HCT116 (cell line): Measurements from ENCODE around the gene FAM193B. TPM values are rescaled to one million over a fixed set of nuclear protein-coding genes. Genes with fewer than 3 reads are reported as not detected.
A peak's percentile ranks its signal among the peaks of the same experiment; 100 is the strongest.

Source experiments
- ATAC-seq: fragments of 200-7000 bp; cut with Tn5 transposase; 2 replicates; pipeline ENCODE4 v1.9.1; 2020; ENCODE audit warnings: mild to moderate bottlenecking, moderate library complexity
- BruUV-seq: library from RNA; stranded (reverse); fragments of 400-500 nt; replicated peaks from 2 replicates; lab custom pipeline; 2021; lab: Mats Ljungman, UMichigan
- CTCF ChIA-PET: fragments of 300-600 bp; sonication (Branson Sonifier 250); formaldehyde crosslinking; loops from one replicate; lab custom pipeline; 2021; ENCODE audit warnings: antibody characterized with exemption; lab: Charles Lee
- POLR2A ChIA-PET: fragments of 300-600, 350-600 bp; sonication (Branson Sonifier 250); formaldehyde crosslinking; loops from one replicate; lab custom pipeline; 2021; ENCODE audit warnings: antibody characterized with exemption; lab: Charles Lee
- RAD21 ChIA-PET, 2 experiments: fragments of 300-600 bp; sonication (Branson Sonifier 250); formaldehyde crosslinking; loops; one replicate each; lab custom pipeline; 2023; ENCODE audit warnings: low total read pairs in 2 of 2; ENCODE audit not compliant: uncharacterized antibody in 2 of 2, unreplicated experiment in 2 of 2, low non-redundant PET in 1 of 2; lab: Charles Lee
- DNase-seq: peaks from one replicate; pipeline ENCODE4 v3.0.0-alpha.2; 2010; ENCODE audit warnings: low read depth, low spot score
- H2AFZ ChIP-seq: fragments of 200-600 bp; shearing (Covaris generic), sonication (generic); 2 replicates; pipeline ENCODE4 v1.6.1; 2017; ENCODE audit warnings: low read depth, mixed run types, mixed read lengths, antibody characterized with exemption, low read length; ENCODE audit not compliant: poor library complexity, severe bottlenecking
- H3K27ac ChIP-seq: 2 replicates; pipeline ENCODE4 v1.5.1; 2012; ENCODE audit warnings: low read depth, low read length
- H3K27me3 ChIP-seq: fragments of 200-600 bp; sonication (generic); 2 replicates; pipeline ENCODE4 v1.6.1; 2016; ENCODE audit warnings: mixed run types, low read length, mixed read lengths; ENCODE audit not compliant: insufficient read depth
- H3K36me3 ChIP-seq, 2 experiments: fragments of 200-500 bp in 1 of 2; fragments of 200-600 bp in 1 of 2; sonication (Bioruptor generic) in 1 of 2; sonication (generic) in 1 of 2; 2 replicates each; pipeline versions ENCODE4 v1.5.1 to v1.6.1; 2014 to 2016; ENCODE audit warnings: low read length in 2 of 2, inconsistent platforms in 1 of 2, mixed read lengths in 1 of 2, mixed run types in 1 of 2; ENCODE audit not compliant: insufficient read depth in 2 of 2, control insufficient read depth in 1 of 2
- H3K4me1 ChIP-seq, 2 experiments: fragments of 200-600 bp in 1 of 2; sonication (generic) in 1 of 2; 2 replicates each; pipeline versions ENCODE4 v1.5.1 to v1.6.1; 2012 to 2017; ENCODE audit warnings: low read length in 2 of 2, inconsistent platforms in 1 of 2, mild to moderate bottlenecking in 1 of 2, mixed read lengths in 1 of 2, mixed run types in 1 of 2, moderate library complexity in 1 of 2; ENCODE audit not compliant: insufficient read depth in 2 of 2, control insufficient read depth in 1 of 2
- H3K4me2 ChIP-seq: fragments of 200-600 bp; sonication (generic); 2 replicates; pipeline ENCODE4 v1.6.1; 2017; ENCODE audit warnings: mixed run types, low read length, mixed read lengths
- H3K4me3 ChIP-seq, 2 experiments: fragments of 200-600 bp in 1 of 2; sonication (generic) in 1 of 2; replicated peaks in 1 of 2; 2 replicates each; pipeline ENCODE4 v1.5.1; 2011 to 2016; ENCODE audit warnings: low read length in 2 of 2, control low read depth in 1 of 2, low read depth in 1 of 2, mild to moderate bottlenecking in 1 of 2, mixed read lengths in 1 of 2, mixed run types in 1 of 2
- H3K79me2 ChIP-seq: fragments of 200-600 bp; sonication (generic); 2 replicates; pipeline ENCODE4 v1.6.1; 2017; ENCODE audit warnings: mild to moderate bottlenecking, mixed run types, low read length, moderate library complexity, mixed read lengths; ENCODE audit not compliant: insufficient read depth
- H3K9ac ChIP-seq: fragments of 200-600 bp; sonication (generic); 2 replicates; pipeline ENCODE4 v1.6.1; 2016; ENCODE audit warnings: low read length, mixed read lengths
- H3K9me2 ChIP-seq: fragments of 200-600 bp; sonication (generic), shearing (Covaris generic); 2 replicates; pipeline ENCODE4 v1.6.1; 2017; ENCODE audit warnings: mixed run types, mild to moderate bottlenecking, moderate library complexity; ENCODE audit not compliant: insufficient read depth
- H3K9me3 ChIP-seq, 2 experiments: fragments of 200-500 bp in 1 of 2; fragments of 200-600 bp in 1 of 2; sonication (Bioruptor generic) in 1 of 2; sonication (generic) in 1 of 2; 2 replicates each; pipeline ENCODE4 v1.6.1; 2014 to 2017; ENCODE audit warnings: low read length in 2 of 2, mixed read lengths in 2 of 2, inconsistent platforms in 1 of 2, low read depth in 1 of 2, mild to moderate bottlenecking in 1 of 2, mixed run types in 1 of 2, moderate library complexity in 1 of 2; ENCODE audit not compliant: control insufficient read depth in 1 of 2, insufficient read depth in 1 of 2
- H4K20me1 ChIP-seq: fragments of 200-600 bp; sonication (generic), shearing (Covaris generic); 2 replicates; pipeline ENCODE4 v1.6.1; 2017; ENCODE audit warnings: mixed run types, mild to moderate bottlenecking, moderate library complexity; ENCODE audit not compliant: insufficient read depth
- CBX3 ChIP-seq: IDR thresholded peaks from 2 replicates; pipeline ENCODE4 v1.6.1; 2012; ENCODE audit warnings: low read depth
- CEBPB ChIP-seq: IDR thresholded peaks from 2 replicates; pipeline ENCODE4 v1.6.1; 2012; ENCODE audit warnings: low read depth
- ELF1 ChIP-seq: IDR thresholded peaks from 2 replicates; pipeline ENCODE4 v1.6.1; 2012; ENCODE audit warnings: low read depth, borderline replicate concordance
- RAD21 ChIP-seq: IDR thresholded peaks from 2 replicates; pipeline ENCODE4 v1.6.1; 2012; ENCODE audit warnings: low read depth, mild to moderate bottlenecking
- SIN3A ChIP-seq: IDR thresholded peaks from 2 replicates; pipeline ENCODE4 v1.6.1; 2012; ENCODE audit warnings: low read depth
- TCF7L2 ChIP-seq: IDR thresholded peaks from 2 replicates; pipeline ENCODE4 v1.7.0; 2011; ENCODE audit warnings: borderline replicate concordance, inconsistent platforms; ENCODE audit not compliant: insufficient read depth, insufficient read length; ENCODE audit errors: extremely low read depth
- ZNF274 ChIP-seq: fragments of 200-500 bp; sonication (Bioruptor generic); IDR thresholded peaks from 2 replicates; pipeline ENCODE4 v1.6.1; 2014; ENCODE audit warnings: mild to moderate bottlenecking, low read depth, low read length, inconsistent platforms
- intact Hi-C: fragments of 100-400 bp; cut with micrococcal nuclease; formaldehyde crosslinking; loops from 2 replicates; pipeline ENCODE4 v1.10.0; 2022
- total RNA-seq: library from RNA; stranded (reverse); gene quantifications from one replicate; pipeline ENCODE4 v1.2.1, GENCODE V29; 2021; ENCODE audit not compliant: unreplicated experiment
- TF ChIP-seq, protein P1 (sequence below), 3 experiments: fragments of 200-600 bp in 1 of 3; sonication (generic) in 1 of 3; IDR thresholded peaks in 2 of 3; conservative IDR thresholded peaks in 1 of 3; 2 replicates each; pipeline ENCODE4 v1.5.1; 2012 to 2017; ENCODE audit warnings: low read depth in 2 of 3, low read length in 2 of 3, antibody characterized with exemption in 1 of 3, borderline replicate concordance in 1 of 3, control low read depth in 1 of 3, mild to moderate bottlenecking in 1 of 3, mixed read lengths in 1 of 3, mixed run types in 1 of 3, moderate library complexity in 1 of 3; ENCODE audit not compliant: insufficient read depth in 1 of 3
- TF ChIP-seq, protein P2 (sequence below): IDR thresholded peaks from 2 replicates; pipeline ENCODE4 v1.6.1; 2012; ENCODE audit warnings: low read depth
- TF ChIP-seq, protein P3 (sequence below): IDR thresholded peaks from 2 replicates; pipeline ENCODE4 v1.6.1; 2012
- TF ChIP-seq, protein P4 (sequence below): IDR thresholded peaks from 2 replicates; pipeline ENCODE4 v1.6.1; 2011; ENCODE audit warnings: mild to moderate bottlenecking, low read length, moderate library complexity; ENCODE audit not compliant: insufficient replicate concordance; ENCODE audit errors: extremely low read depth

Gene FAM193B
- total RNA-seq, 1 experiment from 2014 or later, result 54.0 TPM

DNA sequence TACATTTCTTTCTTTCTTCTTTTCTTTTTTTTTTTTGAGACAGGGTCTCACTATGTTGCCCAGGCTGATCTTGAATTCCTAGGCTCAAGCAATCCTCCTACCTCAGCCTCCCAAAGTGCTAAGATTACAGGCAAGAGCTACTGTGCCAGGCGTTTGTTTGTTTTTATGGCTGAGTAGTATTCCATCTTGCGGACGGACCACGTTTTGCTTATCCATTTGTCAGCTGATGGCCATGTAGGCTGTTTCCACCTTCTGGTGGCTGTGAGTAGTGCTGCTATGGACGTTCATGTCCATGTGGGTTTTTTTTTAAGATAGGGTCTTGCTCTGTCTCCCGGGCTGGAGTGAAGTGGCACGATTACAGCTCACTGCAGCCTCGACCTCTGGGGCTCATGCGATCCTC lies 47.2 kb downstream of the FAM193B start:
- RAD21 ChIA-PET, result interaction anchor here in 1 of 2 experiments (1.0 kb wide), 1 partner anchor 137 kb away, joined by 3 read pairs; no protein-coding TSS in a partner anchor
- POLR2A ChIA-PET, result interaction anchor here (0.7 kb wide), 1 partner anchor 55 kb away, joined by 3 read pairs; no protein-coding TSS in a partner anchor
- Histone ChIP-seq H4K20me1 (no peaks in the 10 kb centered on the region), H3K4me3 (no peak overlapping the region), H3K36me3 (peaks cover 7 to 15% of the 10 kb centered on the region in 2 experiments; a peak in 3 of 4 replicates), H3K9ac (no peak overlapping the region), H3K9me2 (no peaks in the 10 kb centered on the region), H3K27ac (no peak overlapping the region), H3K27me3 (no peaks in the 10 kb centered on the region), H3K79me2 (no peaks in the 10 kb centered on the region), H2AFZ (no peak overlapping the region), H3K4me2 (no peak overlapping the region), H3K9me3 (no peaks in the 10 kb centered on the region), H3K4me1 (no peaks in the 10 kb centered on the region)
- no TSS peak for BruUV-seq
- intact Hi-C loops, result no loop called here
- CTCF ChIA-PET, result interaction anchor here (1.0 to 2.1 kb wide), 4 partner anchors 9 to 62 kb away, joined by 3 to 9 read pairs (median 6); partner anchors contain the start of genes DDX41 and PDLIM7
- TF ChIP-seq, protein P1, sequence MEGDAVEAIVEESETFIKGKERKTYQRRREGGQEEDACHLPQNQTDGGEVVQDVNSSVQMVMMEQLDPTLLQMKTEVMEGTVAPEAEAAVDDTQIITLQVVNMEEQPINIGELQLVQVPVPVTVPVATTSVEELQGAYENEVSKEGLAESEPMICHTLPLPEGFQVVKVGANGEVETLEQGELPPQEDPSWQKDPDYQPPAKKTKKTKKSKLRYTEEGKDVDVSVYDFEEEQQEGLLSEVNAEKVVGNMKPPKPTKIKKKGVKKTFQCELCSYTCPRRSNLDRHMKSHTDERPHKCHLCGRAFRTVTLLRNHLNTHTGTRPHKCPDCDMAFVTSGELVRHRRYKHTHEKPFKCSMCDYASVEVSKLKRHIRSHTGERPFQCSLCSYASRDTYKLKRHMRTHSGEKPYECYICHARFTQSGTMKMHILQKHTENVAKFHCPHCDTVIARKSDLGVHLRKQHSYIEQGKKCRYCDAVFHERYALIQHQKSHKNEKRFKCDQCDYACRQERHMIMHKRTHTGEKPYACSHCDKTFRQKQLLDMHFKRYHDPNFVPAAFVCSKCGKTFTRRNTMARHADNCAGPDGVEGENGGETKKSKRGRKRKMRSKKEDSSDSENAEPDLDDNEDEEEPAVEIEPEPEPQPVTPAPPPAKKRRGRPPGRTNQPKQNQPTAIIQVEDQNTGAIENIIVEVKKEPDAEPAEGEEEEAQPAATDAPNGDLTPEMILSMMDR (IDR thresholded peaks at IDR 0.05 in 2 of 3, conservative IDR thresholded peaks at IDR 0.05 in 1 of 3; ENCODE audit: borderline replicate concordance in 1 of 3, insufficient read depth in 1 of 3, low read depth in 2 of 3, low read length in 2 of 3), result peak in 2 of 3 experiments; percentile 39 to 41; a peak in 4 of 6 replicates
- TF ChIP-seq SIN3A, result no peak
- ATAC-seq, result peak; percentile 46
- DNase-seq, result no peak

DNA sequence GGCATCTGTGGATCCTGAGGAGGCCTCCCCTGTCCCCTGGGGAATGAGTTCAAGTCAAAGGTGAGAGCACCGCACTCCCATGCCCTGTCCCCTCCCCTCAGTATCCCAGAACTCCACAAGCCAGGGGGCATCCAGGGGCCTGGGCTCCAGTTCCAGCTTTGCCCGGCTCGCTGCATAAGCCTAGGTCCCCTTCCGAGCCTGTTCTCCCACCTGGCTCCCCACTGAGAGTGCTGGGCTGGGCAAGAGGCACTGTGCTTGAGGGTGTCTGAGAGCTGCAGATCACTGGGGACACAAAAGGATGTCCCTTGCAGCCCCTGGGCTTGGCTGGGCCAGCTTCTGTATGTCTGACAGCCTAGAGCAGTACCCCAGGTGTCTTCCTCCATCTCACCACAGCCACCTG lies 49.3 kb downstream of the FAM193B start:
- ChIA-PET CTCF (no interaction called here), RAD21 (no interaction called here), POLR2A (no interaction called here)
- H3K4me2 ChIP-seq, result no peak overlapping the region
- ATAC-seq (no peak), DNase-seq (no peak)
- intact Hi-C loops, result no loop called here
- peaks cover 4 to 11% of the 10 kb centered on the region in 2 experiments; a peak in 3 of 4 replicates for H3K4me1 ChIP-seq
- H3K27ac ChIP-seq, result no peak overlapping the region
- no peak overlapping the region for H3K4me3 ChIP-seq
- no peaks in the 10 kb centered on the region for H3K79me2 ChIP-seq
- no peaks in the 10 kb centered on the region for H3K9me2 ChIP-seq
- no peaks in the 10 kb centered on the region for H3K27me3 ChIP-seq
- H4K20me1 ChIP-seq, result no peaks in the 10 kb centered on the region
- H3K9ac ChIP-seq, result no peak overlapping the region
- no peaks in the 10 kb centered on the region for H3K36me3 ChIP-seq
- no peak overlapping the region for H2AFZ ChIP-seq
- H3K9me3 ChIP-seq, result no peaks in the 10 kb centered on the region
- no TSS peak for BruUV-seq
- no peak for TF ChIP-seq CBX3
- TF ChIP-seq, protein P2, sequence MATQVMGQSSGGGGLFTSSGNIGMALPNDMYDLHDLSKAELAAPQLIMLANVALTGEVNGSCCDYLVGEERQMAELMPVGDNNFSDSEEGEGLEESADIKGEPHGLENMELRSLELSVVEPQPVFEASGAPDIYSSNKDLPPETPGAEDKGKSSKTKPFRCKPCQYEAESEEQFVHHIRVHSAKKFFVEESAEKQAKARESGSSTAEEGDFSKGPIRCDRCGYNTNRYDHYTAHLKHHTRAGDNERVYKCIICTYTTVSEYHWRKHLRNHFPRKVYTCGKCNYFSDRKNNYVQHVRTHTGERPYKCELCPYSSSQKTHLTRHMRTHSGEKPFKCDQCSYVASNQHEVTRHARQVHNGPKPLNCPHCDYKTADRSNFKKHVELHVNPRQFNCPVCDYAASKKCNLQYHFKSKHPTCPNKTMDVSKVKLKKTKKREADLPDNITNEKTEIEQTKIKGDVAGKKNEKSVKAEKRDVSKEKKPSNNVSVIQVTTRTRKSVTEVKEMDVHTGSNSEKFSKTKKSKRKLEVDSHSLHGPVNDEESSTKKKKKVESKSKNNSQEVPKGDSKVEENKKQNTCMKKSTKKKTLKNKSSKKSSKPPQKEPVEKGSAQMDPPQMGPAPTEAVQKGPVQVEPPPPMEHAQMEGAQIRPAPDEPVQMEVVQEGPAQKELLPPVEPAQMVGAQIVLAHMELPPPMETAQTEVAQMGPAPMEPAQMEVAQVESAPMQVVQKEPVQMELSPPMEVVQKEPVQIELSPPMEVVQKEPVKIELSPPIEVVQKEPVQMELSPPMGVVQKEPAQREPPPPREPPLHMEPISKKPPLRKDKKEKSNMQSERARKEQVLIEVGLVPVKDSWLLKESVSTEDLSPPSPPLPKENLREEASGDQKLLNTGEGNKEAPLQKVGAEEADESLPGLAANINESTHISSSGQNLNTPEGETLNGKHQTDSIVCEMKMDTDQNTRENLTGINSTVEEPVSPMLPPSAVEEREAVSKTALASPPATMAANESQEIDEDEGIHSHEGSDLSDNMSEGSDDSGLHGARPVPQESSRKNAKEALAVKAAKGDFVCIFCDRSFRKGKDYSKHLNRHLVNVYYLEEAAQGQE, result no peak
- TF ChIP-seq RAD21, result no peak
- no peak for TF ChIP-seq TCF7L2
- TF ChIP-seq ZNF274, result no peak
- TF ChIP-seq, protein P3, sequence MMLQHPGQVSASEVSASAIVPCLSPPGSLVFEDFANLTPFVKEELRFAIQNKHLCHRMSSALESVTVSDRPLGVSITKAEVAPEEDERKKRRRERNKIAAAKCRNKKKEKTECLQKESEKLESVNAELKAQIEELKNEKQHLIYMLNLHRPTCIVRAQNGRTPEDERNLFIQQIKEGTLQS, result no peak
- TF ChIP-seq ELF1, result no peak
- TF ChIP-seq CEBPB, result no peak
- TF ChIP-seq, protein P4, sequence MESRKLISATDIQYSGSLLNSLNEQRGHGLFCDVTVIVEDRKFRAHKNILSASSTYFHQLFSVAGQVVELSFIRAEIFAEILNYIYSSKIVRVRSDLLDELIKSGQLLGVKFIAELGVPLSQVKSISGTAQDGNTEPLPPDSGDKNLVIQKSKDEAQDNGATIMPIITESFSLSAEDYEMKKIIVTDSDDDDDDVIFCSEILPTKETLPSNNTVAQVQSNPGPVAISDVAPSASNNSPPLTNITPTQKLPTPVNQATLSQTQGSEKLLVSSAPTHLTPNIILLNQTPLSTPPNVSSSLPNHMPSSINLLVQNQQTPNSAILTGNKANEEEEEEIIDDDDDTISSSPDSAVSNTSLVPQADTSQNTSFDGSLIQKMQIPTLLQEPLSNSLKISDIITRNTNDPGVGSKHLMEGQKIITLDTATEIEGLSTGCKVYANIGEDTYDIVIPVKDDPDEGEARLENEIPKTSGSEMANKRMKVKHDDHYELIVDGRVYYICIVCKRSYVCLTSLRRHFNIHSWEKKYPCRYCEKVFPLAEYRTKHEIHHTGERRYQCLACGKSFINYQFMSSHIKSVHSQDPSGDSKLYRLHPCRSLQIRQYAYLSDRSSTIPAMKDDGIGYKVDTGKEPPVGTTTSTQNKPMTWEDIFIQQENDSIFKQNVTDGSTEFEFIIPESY, result no peak
